Esophagus muscularis mucosa (tissue), 4 donors: ENCODE results near the gene RENBP. TPM values are rescaled to one million over a fixed set of nuclear protein-coding genes. Genes with fewer than 3 reads are reported as not detected.

Source experiments
- DNase-seq: peaks from one replicate; pipeline ENCODE4 v3.0.0-alpha.2; 2017; ENCODE audit errors: extremely low spot score
- H3K27ac ChIP-seq, 4 donors: fragments of 200-600 bp; sonication (generic); replicated peaks in 1 of 4; 1 replicate in 3 of 4; 2 replicates in 1 of 4; pipeline ENCODE4 v1.5.1; 2016 to 2019; ENCODE audit warnings: mild to moderate bottlenecking in 1 of 4
- H3K27me3 ChIP-seq, 4 donors: fragments of 200-600 bp; sonication (generic); one replicate each; pipeline versions ENCODE4 v1.5.1 to v1.6.0; 2016 to 2019
- H3K36me3 ChIP-seq, 4 donors: fragments of 200-600 bp; sonication (generic); one replicate each; pipeline ENCODE4 v1.5.1; 2016 to 2019
- H3K4me1 ChIP-seq, 4 donors: fragments of 200-600 bp; sonication (generic); one replicate each; pipeline ENCODE4 v1.5.1; 2016 to 2019
- H3K4me3 ChIP-seq, 4 donors: fragments of 200-600 bp; sonication (generic); 1 replicate in 2 of 4; 2 replicates in 2 of 4; pipeline ENCODE4 v1.5.1; 2016 to 2019; ENCODE audit warnings: mild to moderate bottlenecking in 4 of 4, moderate library complexity in 1 of 4
- H3K9me3 ChIP-seq, 4 donors: fragments of 200-600 bp; sonication (generic); 1 replicate in 3 of 4; 2 replicates in 1 of 4; pipeline ENCODE4 v1.5.1; 2016 to 2019
- CTCF ChIP-seq, 3 experiments: fragments of 200-600 bp in 2 of 3; fragments of 450-650 bp in 1 of 3; sonication (generic) in 2 of 3; IDR thresholded peaks; one replicate each; pipeline ENCODE4 v1.5.1; 2017 to 2019; ENCODE audit warnings: antibody characterized with exemption in 3 of 3, mild to moderate bottlenecking in 2 of 3, moderate library complexity in 1 of 3
- EP300 ChIP-seq: sonication (generic); formaldehyde crosslinking; IDR thresholded peaks from one replicate; pipeline ENCODE4 v1.6.1; 2017; ENCODE audit warnings: antibody characterized with exemption
- POLR2A ChIP-seq: fragments of 450-650 bp; IDR thresholded peaks from one replicate; pipeline ENCODE4 v1.6.1; 2017; ENCODE audit warnings: antibody characterized with exemption, moderate library complexity, mild to moderate bottlenecking, low read depth
- POLR2AphosphoS5 ChIP-seq, 2 donors: sonication (generic); formaldehyde crosslinking; IDR thresholded peaks; one replicate each; pipeline ENCODE4 v1.6.1; 2017; ENCODE audit warnings: antibody characterized with exemption in 2 of 2
- WGBS: methylation state at CpG from one replicate; pipeline ENCODE4 v1.1.5; 2018; 5-methylcytosine and 5-hydroxymethylcytosine counted together
- intact Hi-C: fragments of 100-400 bp; cut with DNase I; formaldehyde crosslinking; loops from one replicate; pipeline ENCODE4 v1.15.1; 2023
- total RNA-seq, 4 donors: library from RNA; depleted of rRNA; stranded (reverse); fragments of >200 nt; gene quantifications; one replicate each; pipeline versions ENCODE4 v1.1.0 to v1.2.1, GENCODE V29; 2016

The RENBP gene
- total RNA-seq, 4 donors from 2014 or later = 8.0 to 12.6 (median 9.1) TPM

- no peak for TF ChIP-seq CTCF (IDR thresholded peaks at IDR 0.05)
- peak in 1 of 2 donors; percentile 50 for TF ChIP-seq POLR2AphosphoS5 (IDR thresholded peaks at IDR 0.05)
- WGBS = 15% methylated on average over 4 of the region's 87 CpGs
- intact Hi-C loops = no loop called here
- peaks cover 13 to 30% (median 20%) of the 10 kb centered on the region in 4 donors for H3K4me1 ChIP-seq
- no peaks in the 10 kb centered on the region for H3K9me3 ChIP-seq
- H3K4me3 ChIP-seq = peak within 1 kb of the TSS; percentile 68 to 92 (median 72)
- peak within 1 kb of the TSS; percentile 66 to 82 (median 72) for H3K27ac ChIP-seq
- DNase-seq = no peak
- H3K36me3 ChIP-seq = peaks cover 0 to 37% (median 31%) of the 10 kb centered on the region in 4 donors
- H3K27me3 ChIP-seq = no peaks in the 10 kb centered on the region
Observed at GRCh38 chrX:153934762-153935325, 9.6 kb downstream of the RENBP start, which contains the start of gene NAA10. Gene NAA10, minus strand, starts transcription at chrX:153935037. Its CDS starts 133 bp downstream, at chrX:153934904.

GRCh38 chrX:153934148-153934761 lies 10.2 kb downstream of the RENBP start:
- H3K4me1 ChIP-seq = peaks cover 15 to 35% (median 21%) of the 10 kb centered on the region in 4 donors
- TF ChIP-seq POLR2AphosphoS5 (IDR thresholded peaks at IDR 0.05) (no peak), POLR2A (no peak), EP300 (no peak), CTCF (IDR thresholded peaks at IDR 0.05) (no peak)
- no peaks in the 10 kb centered on the region for H3K27me3 ChIP-seq
- intact Hi-C loops = no loop called here
- WGBS = 53% methylated on average over 7 of the region's 33 CpGs
- H3K36me3 ChIP-seq = peaks cover 0 to 43% (median 33%) of the 10 kb centered on the region in 4 donors
- peak overlapping the region; percentile 68 to 92 (median 72) for H3K4me3 ChIP-seq
- no peak for DNase-seq
- H3K9me3 ChIP-seq = no peaks in the 10 kb centered on the region
- peak overlapping the region; percentile 66 to 82 (median 72) for H3K27ac ChIP-seq

GRCh38 chrX:153933748-153934147 lies 10.7 kb downstream of the RENBP start:
- no peak for DNase-seq
- Histone ChIP-seq H3K4me3 (peak overlapping the region; percentile 68 to 92 (median 72)), H3K9me3 (no peaks in the 10 kb centered on the region), H3K27me3 (no peaks in the 10 kb centered on the region), H3K36me3 (peaks cover 0 to 45% (median 33%) of the 10 kb centered on the region in 4 donors), H3K4me1 (peaks cover 20 to 40% (median 26%) of the 10 kb centered on the region in 4 donors), H3K27ac (peak overlapping the region in 2 of 4 donors; percentile 66 to 82)
- WGBS = 37% methylated on average over 7 of the region's 7 CpGs
- TF ChIP-seq POLR2A = no peak
- no peak for TF ChIP-seq POLR2AphosphoS5 (IDR thresholded peaks at IDR 0.05)
- TF ChIP-seq CTCF (IDR thresholded peaks at IDR 0.05) = no peak
- intact Hi-C loops = no loop called here

- Histone ChIP-seq H3K4me3 (no peak overlapping the region), H3K4me1 (peaks cover 29 to 49% (median 33%) of the 10 kb centered on the region in 4 donors), H3K9me3 (no peaks in the 10 kb centered on the region), H3K36me3 (peaks cover 0 to 45% (median 33%) of the 10 kb centered on the region in 4 donors), H3K27me3 (no peaks in the 10 kb centered on the region), H3K27ac (no peak overlapping the region)
- TF ChIP-seq CTCF (IDR thresholded peaks at IDR 0.05) (no peak), POLR2AphosphoS5 (IDR thresholded peaks at IDR 0.05) (no peak), EP300 (no peak), POLR2A (no peak)
- WGBS = 86% methylated on average over 13 of the region's 13 CpGs
- intact Hi-C loops = no loop called here
- DNase-seq = no peak
Observed at GRCh38 chrX:153932220-153932915, 12.1 kb downstream of the RENBP start.
